Endothelial cell (in vitro differentiated cells): ENCODE data around the gene SNRNP200. TPM values are rescaled to one million over a fixed set of nuclear protein-coding genes. Genes with fewer than 3 reads are reported as not detected.

ENCODE experiments used
- DNase-seq: peaks from one replicate; pipeline ENCODE4 v3.0.0; 2021; ENCODE audit warnings: low spot score
- H3K27ac Mint-ChIP-seq: one replicate; pipeline ENCODE4 v1.8.0; 2021; ENCODE audit warnings: mixed read lengths, inconsistent platforms; ENCODE audit not compliant: unreplicated experiment
- H3K27me3 Mint-ChIP-seq: one replicate; pipeline ENCODE4 v1.8.0; 2021; ENCODE audit warnings: mild to moderate bottlenecking, moderate library complexity, mixed read lengths, inconsistent platforms; ENCODE audit not compliant: unreplicated experiment
- H3K36me3 Mint-ChIP-seq: one replicate; pipeline ENCODE4 v1.8.0; 2021; ENCODE audit warnings: mild to moderate bottlenecking, low read depth, mixed read lengths, inconsistent platforms; ENCODE audit not compliant: unreplicated experiment
- H3K4me1 Mint-ChIP-seq: one replicate; pipeline ENCODE4 v1.8.0; 2021; ENCODE audit warnings: mild to moderate bottlenecking, mixed read lengths, inconsistent platforms; ENCODE audit not compliant: unreplicated experiment
- H3K4me3 Mint-ChIP-seq: one replicate; pipeline ENCODE4 v1.8.0; 2021; ENCODE audit warnings: mild to moderate bottlenecking, mixed read lengths, inconsistent platforms; ENCODE audit not compliant: unreplicated experiment
- H3K9me3 Mint-ChIP-seq: one replicate; pipeline ENCODE4 v1.8.0; 2021; ENCODE audit warnings: mixed read lengths, inconsistent platforms; ENCODE audit not compliant: unreplicated experiment
- total RNA-seq: library from RNA; stranded (reverse); fragmentation: NEBNext Ultra II Directional; extraction: Animal tissue kit (Norgen Biotek cat#: 25700); gene quantifications from one replicate; pipeline ENCODE4 v1.2.1, GENCODE V29; 2021; ENCODE audit not compliant: unreplicated experiment
- TF ChIP-seq, protein P1 (sequence below): fragments of 200-600 bp; sonication (generic); IDR thresholded peaks from one replicate; pipeline ENCODE4 v1.5.0; 2021; ENCODE audit warnings: antibody characterized with exemption; ENCODE audit not compliant: unreplicated experiment

SNRNP200 gene
- total RNA-seq, 1 donor from 2014 or later: 168 TPM

DNA sequence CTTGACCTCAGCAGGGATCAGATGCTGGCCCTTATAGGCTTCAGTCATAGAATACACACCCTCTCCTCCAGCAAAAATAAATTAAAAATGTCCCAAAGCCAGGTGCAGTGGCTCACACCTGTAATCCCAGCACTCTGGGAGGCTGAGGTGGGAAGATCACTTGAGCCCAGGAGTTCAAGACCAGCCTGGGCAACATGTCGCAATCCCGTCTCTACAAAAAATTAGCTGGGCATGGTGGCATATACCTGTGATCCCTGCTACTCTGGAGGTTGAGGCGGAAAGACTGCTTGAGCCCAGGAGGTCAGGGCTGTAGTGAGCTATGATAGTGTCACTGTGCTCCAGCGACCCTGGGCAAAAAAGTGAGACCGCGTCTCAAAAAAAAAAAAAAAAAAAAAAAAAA lies 24.5 kb upstream of the SNRNP200 start:
- no peak overlapping the region for H3K4me3 Mint-ChIP-seq
- no peaks in the 10 kb centered on the region for H3K9me3 Mint-ChIP-seq
- H3K27me3 Mint-ChIP-seq: peaks cover 6% of the 10 kb centered on the region
- H3K27ac Mint-ChIP-seq: no peak overlapping the region
- DNase-seq: no peak
- H3K4me1 Mint-ChIP-seq: peaks cover 11% of the 10 kb centered on the region
- TF ChIP-seq, protein P1, sequence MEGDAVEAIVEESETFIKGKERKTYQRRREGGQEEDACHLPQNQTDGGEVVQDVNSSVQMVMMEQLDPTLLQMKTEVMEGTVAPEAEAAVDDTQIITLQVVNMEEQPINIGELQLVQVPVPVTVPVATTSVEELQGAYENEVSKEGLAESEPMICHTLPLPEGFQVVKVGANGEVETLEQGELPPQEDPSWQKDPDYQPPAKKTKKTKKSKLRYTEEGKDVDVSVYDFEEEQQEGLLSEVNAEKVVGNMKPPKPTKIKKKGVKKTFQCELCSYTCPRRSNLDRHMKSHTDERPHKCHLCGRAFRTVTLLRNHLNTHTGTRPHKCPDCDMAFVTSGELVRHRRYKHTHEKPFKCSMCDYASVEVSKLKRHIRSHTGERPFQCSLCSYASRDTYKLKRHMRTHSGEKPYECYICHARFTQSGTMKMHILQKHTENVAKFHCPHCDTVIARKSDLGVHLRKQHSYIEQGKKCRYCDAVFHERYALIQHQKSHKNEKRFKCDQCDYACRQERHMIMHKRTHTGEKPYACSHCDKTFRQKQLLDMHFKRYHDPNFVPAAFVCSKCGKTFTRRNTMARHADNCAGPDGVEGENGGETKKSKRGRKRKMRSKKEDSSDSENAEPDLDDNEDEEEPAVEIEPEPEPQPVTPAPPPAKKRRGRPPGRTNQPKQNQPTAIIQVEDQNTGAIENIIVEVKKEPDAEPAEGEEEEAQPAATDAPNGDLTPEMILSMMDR: no peak
- no peaks in the 10 kb centered on the region for H3K36me3 Mint-ChIP-seq

DNA sequence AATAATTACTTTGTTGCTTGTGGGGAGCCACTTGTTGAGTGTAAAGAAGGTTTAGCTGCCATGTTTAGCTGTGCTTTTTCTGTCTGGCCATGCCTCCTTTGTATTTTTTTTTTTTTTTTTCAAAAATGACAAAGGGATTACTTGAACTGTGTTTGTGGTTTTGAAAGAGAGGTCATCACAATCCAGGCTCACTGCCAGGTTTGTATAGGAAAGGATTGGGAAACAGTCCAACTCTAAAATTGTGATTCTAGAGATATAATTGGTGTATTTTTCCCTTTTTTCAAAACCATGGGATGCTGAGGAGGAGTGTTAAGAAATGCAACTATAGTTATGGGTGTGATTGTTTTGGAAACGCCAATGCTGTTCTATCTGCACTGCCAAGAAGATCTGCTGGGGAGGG lies 24.1 kb upstream of the SNRNP200 start:
- Mint-ChIP-seq H3K27ac (no peak overlapping the region), H3K4me3 (no peak overlapping the region), H3K27me3 (peaks cover 6% of the 10 kb centered on the region), H3K36me3 (no peaks in the 10 kb centered on the region), H3K4me1 (peaks cover 11% of the 10 kb centered on the region), H3K9me3 (no peaks in the 10 kb centered on the region)
- TF ChIP-seq, protein P1: no peak
- DNase-seq: no peak

GRCh38 chr2:96326990-96327820 lies 21.9 kb upstream of the SNRNP200 start:
- Mint-ChIP-seq H3K4me1 (peaks cover 12% of the 10 kb centered on the region), H3K9me3 (no peaks in the 10 kb centered on the region), H3K27me3 (peaks cover 12% of the 10 kb centered on the region), H3K36me3 (no peaks in the 10 kb centered on the region), H3K27ac (no peak overlapping the region), H3K4me3 (no peak overlapping the region)
- TF ChIP-seq, protein P1: no peak
- DNase-seq: no peak

GRCh38 chr2:96326564-96326963 lies 21.2 kb upstream of the SNRNP200 start:
- no peak overlapping the region for H3K4me3 Mint-ChIP-seq
- TF ChIP-seq, protein P1: no peak
- no peaks in the 10 kb centered on the region for H3K36me3 Mint-ChIP-seq
- peaks cover 12% of the 10 kb centered on the region for H3K4me1 Mint-ChIP-seq
- no peak overlapping the region for H3K27ac Mint-ChIP-seq
- H3K27me3 Mint-ChIP-seq: peaks cover 14% of the 10 kb centered on the region
- H3K9me3 Mint-ChIP-seq: no peaks in the 10 kb centered on the region
- DNase-seq: no peak

GRCh38 chr2:96325884-96326255 lies 20.5 kb upstream of the SNRNP200 start:
- Mint-ChIP-seq H3K27ac (no peak overlapping the region), H3K4me3 (no peak overlapping the region), H3K36me3 (no peaks in the 10 kb centered on the region), H3K27me3 (peaks cover 14% of the 10 kb centered on the region), H3K9me3 (no peaks in the 10 kb centered on the region), H3K4me1 (peaks cover 12% of the 10 kb centered on the region)
- no peak for DNase-seq
- TF ChIP-seq, protein P1: no peak
